Vagina (tissue), 2 donors: ENCODE measurements around the gene PTS. TPM values are rescaled to one million over a fixed set of nuclear protein-coding genes. Genes with fewer than 3 reads are reported as not detected.

ENCODE experiments used
- DNase-seq, 2 donors: peaks; one replicate each; pipeline ENCODE4 v3.0.0-alpha.2; 2017; ENCODE audit errors: extremely low spot score in 2 of 2
- H3K27ac ChIP-seq: fragments of 200-600 bp; sonication (generic); one replicate; pipeline ENCODE4 v1.5.1; 2019
- H3K27me3 ChIP-seq: fragments of 200-600 bp; sonication (generic); one replicate; pipeline ENCODE4 v1.5.1; 2019
- H3K36me3 ChIP-seq, 2 donors: fragments of 200-600 bp; sonication (generic); one replicate each; pipeline ENCODE4 v1.5.1; 2017 to 2019
- H3K4me1 ChIP-seq: fragments of 200-600 bp; sonication (generic); one replicate; pipeline ENCODE4 v1.5.1; 2019
- H3K4me3 ChIP-seq, 2 donors: fragments of 200-600 bp; sonication (generic); 1 replicate in 1 of 2; 2 replicates in 1 of 2; pipeline ENCODE4 v1.5.1; 2016 to 2019
- H3K9me3 ChIP-seq: fragments of 200-600 bp; sonication (generic); one replicate; pipeline ENCODE4 v1.5.1; 2019
- POLR2A ChIP-seq, 2 donors: fragments of 450-650 bp; IDR thresholded peaks; one replicate each; pipeline ENCODE4 v1.6.1; 2017; ENCODE audit warnings: antibody characterized with exemption in 2 of 2, mild to moderate bottlenecking in 2 of 2, moderate library complexity in 2 of 2
- POLR2AphosphoS5 ChIP-seq, 2 donors: sonication (generic); formaldehyde crosslinking; IDR thresholded peaks; one replicate each; pipeline ENCODE4 v1.9.0; 2017; ENCODE audit warnings: antibody characterized with exemption in 2 of 2, mild to moderate bottlenecking in 2 of 2, low read depth in 1 of 2; ENCODE audit not compliant: insufficient read depth in 1 of 2
- intact Hi-C: fragments of 100-400 bp; cut with DNase I; formaldehyde crosslinking; loops from one replicate; pipeline ENCODE4 v1.15.1; 2023
- total RNA-seq: library from RNA; depleted of rRNA; stranded (reverse); fragments of >200 nt; gene quantifications from one replicate; pipeline ENCODE4 v1.2.3, GENCODE V29; 2016
- TF ChIP-seq, protein P1 (sequence below), 3 experiments: fragments of 450-650 bp in 2 of 3; fragments of 200-600 bp in 1 of 3; sonication (generic) in 1 of 3; IDR thresholded peaks; one replicate each; pipeline ENCODE4 v1.5.1; 2017 to 2019; ENCODE audit warnings: antibody characterized with exemption in 3 of 3, mild to moderate bottlenecking in 2 of 3, moderate library complexity in 2 of 3

Gene PTS
- total RNA-seq, 1 donor from 2014 or later: 26.3 TPM

DNA sequence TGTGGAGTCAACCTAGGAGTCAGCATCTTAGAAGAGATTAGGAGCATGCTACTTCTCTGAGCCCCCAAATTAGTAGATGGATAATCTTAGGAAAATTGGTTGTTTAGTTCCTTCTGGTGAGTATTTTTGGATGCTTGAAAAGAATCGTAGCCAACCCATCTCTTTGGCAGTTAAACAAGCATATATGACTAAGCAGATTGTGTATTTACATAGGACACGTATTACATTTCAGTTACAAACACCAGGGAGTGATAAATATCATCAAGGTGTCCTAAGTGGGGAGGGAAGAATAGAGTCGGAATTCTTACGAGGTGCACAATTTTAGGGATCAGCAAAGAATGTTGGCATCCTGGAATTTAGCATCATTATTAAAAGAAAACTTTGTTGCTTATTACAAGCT lies 21.0 kb downstream of the PTS start:
- TF ChIP-seq POLR2A (IDR thresholded peaks at IDR 0.05): no peak
- no peak for TF ChIP-seq POLR2AphosphoS5 (IDR thresholded peaks at IDR 0.05; ENCODE audit: insufficient read depth in 1 of 2, low read depth in 1 of 2)
- TF ChIP-seq, protein P1, sequence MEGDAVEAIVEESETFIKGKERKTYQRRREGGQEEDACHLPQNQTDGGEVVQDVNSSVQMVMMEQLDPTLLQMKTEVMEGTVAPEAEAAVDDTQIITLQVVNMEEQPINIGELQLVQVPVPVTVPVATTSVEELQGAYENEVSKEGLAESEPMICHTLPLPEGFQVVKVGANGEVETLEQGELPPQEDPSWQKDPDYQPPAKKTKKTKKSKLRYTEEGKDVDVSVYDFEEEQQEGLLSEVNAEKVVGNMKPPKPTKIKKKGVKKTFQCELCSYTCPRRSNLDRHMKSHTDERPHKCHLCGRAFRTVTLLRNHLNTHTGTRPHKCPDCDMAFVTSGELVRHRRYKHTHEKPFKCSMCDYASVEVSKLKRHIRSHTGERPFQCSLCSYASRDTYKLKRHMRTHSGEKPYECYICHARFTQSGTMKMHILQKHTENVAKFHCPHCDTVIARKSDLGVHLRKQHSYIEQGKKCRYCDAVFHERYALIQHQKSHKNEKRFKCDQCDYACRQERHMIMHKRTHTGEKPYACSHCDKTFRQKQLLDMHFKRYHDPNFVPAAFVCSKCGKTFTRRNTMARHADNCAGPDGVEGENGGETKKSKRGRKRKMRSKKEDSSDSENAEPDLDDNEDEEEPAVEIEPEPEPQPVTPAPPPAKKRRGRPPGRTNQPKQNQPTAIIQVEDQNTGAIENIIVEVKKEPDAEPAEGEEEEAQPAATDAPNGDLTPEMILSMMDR (IDR thresholded peaks at IDR 0.05): no peak

DNA sequence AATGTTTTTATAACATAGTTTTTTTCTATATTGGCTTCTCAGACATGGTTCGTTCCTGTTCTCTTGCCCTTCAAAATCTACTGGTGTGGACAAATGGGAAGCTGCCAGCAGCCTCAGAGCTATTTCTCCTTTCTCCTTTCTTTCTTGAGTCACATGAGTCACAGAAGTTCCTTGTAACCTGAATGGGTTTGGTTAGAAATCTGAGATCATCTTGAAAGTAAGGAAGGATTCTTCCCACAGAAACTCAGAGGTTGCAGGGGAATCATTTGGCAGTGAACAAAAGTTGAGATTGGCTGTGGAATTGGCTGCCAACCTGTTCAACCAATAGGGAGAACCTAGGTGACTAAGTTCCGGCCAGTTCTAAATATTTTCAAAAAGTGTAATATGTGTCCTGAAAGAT lies 22.0 kb downstream of the PTS start:
- Histone ChIP-seq H3K27ac (no peak overlapping the region), H3K4me3 (no peak overlapping the region), H3K9me3 (no peaks in the 10 kb centered on the region), H3K4me1 (no peaks in the 10 kb centered on the region), H3K27me3 (no peaks in the 10 kb centered on the region), H3K36me3 (no peaks in the 10 kb centered on the region)
- intact Hi-C loops: no loop called here
- no peak for TF ChIP-seq POLR2A (IDR thresholded peaks at IDR 0.05)
- TF ChIP-seq, protein P1 (IDR thresholded peaks at IDR 0.05): no peak
- no peak for TF ChIP-seq POLR2AphosphoS5 (IDR thresholded peaks at IDR 0.05; ENCODE audit: insufficient read depth in 1 of 2, low read depth in 1 of 2)
- DNase-seq: peak in 1 of 2 donors; percentile 1

More for the DNA sequence above, 21.0 kb downstream of the PTS start:
- no peak for DNase-seq
- Histone ChIP-seq H3K9me3 (no peaks in the 10 kb centered on the region), H3K36me3 (no peaks in the 10 kb centered on the region), H3K27me3 (no peaks in the 10 kb centered on the region), H3K27ac (no peak overlapping the region), H3K4me1 (no peaks in the 10 kb centered on the region), H3K4me3 (no peak overlapping the region)
- intact Hi-C loops: no loop called here

DNA sequence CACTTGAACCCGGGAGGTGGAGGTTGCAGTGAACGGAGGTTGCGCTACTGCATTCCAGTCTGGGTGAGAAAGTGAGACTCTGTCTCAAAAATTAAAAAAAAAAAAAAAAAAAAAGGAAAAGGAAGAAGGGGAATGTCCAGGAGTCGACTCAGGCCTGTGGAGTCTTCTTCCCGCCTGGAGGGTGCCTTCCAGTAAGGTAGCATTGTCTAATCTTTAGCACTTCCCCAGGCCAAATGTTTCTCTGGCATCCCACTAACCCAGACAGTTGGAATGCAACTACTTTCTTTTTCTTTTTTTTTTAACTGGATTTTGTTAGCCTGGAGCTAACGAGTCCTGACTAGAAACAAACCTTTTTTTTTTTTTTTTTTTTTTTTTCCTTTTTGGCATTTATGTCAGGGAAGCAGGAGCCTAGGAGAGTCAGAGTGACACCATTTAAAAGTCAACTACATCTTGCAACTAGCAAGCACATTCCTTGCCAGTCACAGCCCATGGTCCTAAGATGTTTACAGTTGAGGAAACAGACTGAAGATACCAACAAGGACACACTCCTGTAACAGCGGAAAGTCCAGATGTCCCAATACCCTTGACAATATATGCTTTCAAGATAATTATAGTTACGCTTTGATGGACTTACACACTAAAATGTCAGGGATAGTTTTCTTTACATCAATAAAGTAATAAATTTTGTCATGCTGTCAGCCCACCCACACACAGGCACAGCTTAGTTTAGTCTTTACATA lies 23.8 kb downstream of the PTS start:
- H3K9me3 ChIP-seq: no peaks in the 10 kb centered on the region
- intact Hi-C loops: no loop called here
- H3K36me3 ChIP-seq: no peaks in the 10 kb centered on the region
- H3K4me1 ChIP-seq: no peaks in the 10 kb centered on the region
- no peak overlapping the region for H3K27ac ChIP-seq
- TF ChIP-seq POLR2AphosphoS5 (IDR thresholded peaks at IDR 0.05; ENCODE audit: insufficient read depth in 1 of 2, low read depth in 1 of 2) (no peak), POLR2A (IDR thresholded peaks at IDR 0.05) (no peak)
- TF ChIP-seq, protein P1 (IDR thresholded peaks at IDR 0.05): no peak
- no peak overlapping the region for H3K4me3 ChIP-seq
- no peaks in the 10 kb centered on the region for H3K27me3 ChIP-seq
- peak in 1 of 2 donors; percentile 29 for DNase-seq

DNA sequence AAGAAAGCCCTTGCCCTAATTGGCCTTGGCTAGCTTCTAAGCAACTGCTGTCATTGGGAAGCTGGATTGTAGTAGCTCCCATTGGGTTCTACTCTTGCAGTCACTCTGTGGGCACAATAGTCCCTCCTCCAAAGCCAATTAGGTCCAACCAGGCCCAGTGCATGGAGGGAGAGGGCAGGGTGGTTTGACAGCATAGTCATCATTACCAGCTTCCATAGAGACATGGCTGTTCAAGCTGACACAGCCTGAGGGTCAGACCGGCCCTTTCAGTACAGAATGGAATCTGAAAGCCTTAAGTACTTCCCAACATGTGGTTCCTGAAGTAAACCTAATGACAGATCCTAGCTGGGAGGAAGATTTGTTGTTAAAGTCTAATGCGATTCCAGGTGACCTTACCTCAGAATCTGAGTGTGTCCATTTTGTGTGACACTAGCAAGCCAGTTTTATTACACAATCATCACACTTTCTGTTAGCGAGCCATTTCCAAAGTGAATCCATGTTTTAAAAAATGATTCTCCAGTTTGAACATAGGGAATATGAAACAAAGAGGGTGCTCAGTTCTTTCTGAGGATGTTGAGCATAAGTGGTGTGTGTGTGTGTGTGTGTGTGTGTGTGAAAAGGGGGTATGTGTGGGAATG lies 27.5 kb downstream of the PTS start:
- TF ChIP-seq POLR2A (IDR thresholded peaks at IDR 0.05): no peak
- intact Hi-C loops: no loop called here
- no peak for DNase-seq

DNA sequence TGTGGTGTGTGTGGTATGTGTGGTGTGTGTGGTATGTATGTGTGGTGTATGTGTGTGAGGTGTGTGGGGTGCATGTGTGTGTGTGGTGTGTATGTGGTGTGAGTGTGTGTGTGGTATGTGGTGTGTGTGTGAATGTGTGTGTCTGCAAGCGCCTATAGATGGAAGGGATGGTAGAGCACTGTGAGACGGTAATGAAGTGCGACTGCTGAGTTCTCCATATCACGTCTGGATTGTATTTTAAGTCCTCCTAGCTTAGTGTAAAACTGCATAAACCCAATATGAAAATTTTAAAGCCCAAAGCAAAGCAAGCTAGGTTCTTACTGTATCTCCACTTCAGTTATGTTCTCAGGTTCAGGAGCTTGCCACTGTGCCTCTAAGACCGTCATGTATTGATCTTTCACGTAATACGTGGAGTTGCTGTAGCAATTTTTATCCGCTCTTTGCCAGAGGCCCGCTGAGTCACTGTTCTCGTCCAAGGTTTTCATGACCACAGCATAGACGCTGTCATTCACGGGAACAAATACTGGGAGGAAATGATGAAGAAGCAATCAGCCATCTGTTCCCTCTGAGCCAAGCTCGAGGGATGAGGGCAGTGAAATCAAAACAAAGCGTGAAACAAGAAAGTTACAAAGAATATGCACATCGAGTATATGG lies 29.0 kb downstream of the PTS start:
- Histone ChIP-seq H3K27me3 (no peaks in the 10 kb centered on the region), H3K36me3 (no peaks in the 10 kb centered on the region), H3K27ac (no peak overlapping the region), H3K9me3 (no peaks in the 10 kb centered on the region), H3K4me3 (no peak overlapping the region), H3K4me1 (no peaks in the 10 kb centered on the region)
- DNase-seq: peak in 1 of 2 donors; percentile 70
- intact Hi-C loops: no loop called here
- TF ChIP-seq POLR2A (IDR thresholded peaks at IDR 0.05) (no peak), POLR2AphosphoS5 (IDR thresholded peaks at IDR 0.05; ENCODE audit: insufficient read depth in 1 of 2, low read depth in 1 of 2) (no peak)
- TF ChIP-seq, protein P1 (IDR thresholded peaks at IDR 0.05): no peak

More for the DNA sequence above, 27.5 kb downstream of the PTS start:
- H3K27me3 ChIP-seq: no peaks in the 10 kb centered on the region
- no peaks in the 10 kb centered on the region for H3K9me3 ChIP-seq
- H3K27ac ChIP-seq: no peak overlapping the region
- no peaks in the 10 kb centered on the region for H3K36me3 ChIP-seq
- no peaks in the 10 kb centered on the region for H3K4me1 ChIP-seq
- no peak overlapping the region for H3K4me3 ChIP-seq
